Measurements from ENCODE around the gene MPO. TPM values are rescaled to one million over a fixed set of nuclear protein-coding genes. Genes with fewer than 3 reads are reported as not detected.

MPO gene
- polyA plus RNA-seq, 3 donors: 4.2 to 7.5 (median 6.0) TPM

- H3K27ac ChIP-seq (ENCODE audit: low read depth in 1 of 2, low read length in 2 of 2): no peak overlapping the region
- 65% methylated on average over 2 of the region's 4 CpGs for WGBS (ENCODE audit: insufficient coverage)
- Mint-ChIP-seq H3K4me3 (no peak overlapping the region), H3K27me3 (ENCODE audit: low read depth in 3 of 3) (peaks cover 34 to 51% (median 36%) of the 10 kb centered on the region in 3 donors), H3K4me1 (peaks cover 47% of the 10 kb centered on the region), H3K9me3 (peaks cover 0 to 15% (median 2%) of the 10 kb centered on the region in 7 donors), H3K27ac (no peak overlapping the region), H3K36me3 (peaks cover 13 to 25% of the 10 kb centered on the region in 2 donors)
- DNase-seq: no peak
- H3K9me3 ChIP-seq (replicated peaks in 1 of 2; ENCODE audit: control insufficient read depth in 1 of 2, insufficient read depth in 1 of 2, low read length in 2 of 2): no peaks in the 10 kb centered on the region
- no peaks in the 10 kb centered on the region for H4K20me1 ChIP-seq (ENCODE audit: insufficient read depth, low read length)
- no peak overlapping the region for H3K4me2 ChIP-seq (replicated peaks; ENCODE audit: extremely low read depth, low read length, poor library complexity, severe bottlenecking)
- peaks cover 23 to 31% of the 10 kb centered on the region in 2 donors for H3K27me3 ChIP-seq (ENCODE audit: control insufficient read depth in 2 of 2, insufficient read depth in 2 of 2, low read length in 2 of 2)
- H3K4me1 ChIP-seq (ENCODE audit: control insufficient read depth in 1 of 2, insufficient read depth in 2 of 2, low read length in 2 of 2): peaks cover 30 to 32% of the 10 kb centered on the region in 2 donors
- no peak overlapping the region for H2AFZ ChIP-seq (ENCODE audit: insufficient read depth, low read depth, low read length, poor library complexity, severe bottlenecking)
- H3K36me3 ChIP-seq (replicated peaks in 1 of 2; ENCODE audit: control insufficient read depth in 1 of 2, insufficient read depth in 2 of 2, low read length in 2 of 2): no peaks in the 10 kb centered on the region
- intact Hi-C loops (cut with micrococcal nuclease): no loop called here
- peaks cover 12% of the 10 kb centered on the region for H3K79me2 ChIP-seq (ENCODE audit: insufficient read depth, low read length)
- no peak overlapping the region for H3K9ac ChIP-seq (ENCODE audit: insufficient read depth, low read length, poor library complexity, severe bottlenecking)
- TF ChIP-seq CTCF (IDR thresholded peaks at IDR 0.05): no peak
- no peak overlapping the region for H3K4me3 ChIP-seq (replicated peaks in 1 of 3; ENCODE audit: low read depth in 2 of 3, low read length in 3 of 3)
Observed at GRCh38 chr17:58265271-58265670, 15.5 kb downstream of the MPO start.

- peaks cover 8% of the 10 kb centered on the region for H3K79me2 ChIP-seq (ENCODE audit: insufficient read depth, low read length)
- peaks cover 0 to 15% (median 2%) of the 10 kb centered on the region in 7 donors for H3K9me3 Mint-ChIP-seq
- no peak for TF ChIP-seq CTCF (IDR thresholded peaks at IDR 0.05)
- DNase-seq: no peak
- peaks cover 39% of the 10 kb centered on the region for H3K4me1 Mint-ChIP-seq
- H3K4me3 Mint-ChIP-seq: peak overlapping the region in 1 of 2 donors; percentile 40
- no peaks in the 10 kb centered on the region for H3K9me3 ChIP-seq (replicated peaks in 1 of 2; ENCODE audit: control insufficient read depth in 1 of 2, insufficient read depth in 1 of 2, low read length in 2 of 2)
- intact Hi-C loops (cut with micrococcal nuclease): no loop called here
- H3K4me3 ChIP-seq (replicated peaks in 1 of 3; ENCODE audit: low read depth in 2 of 3, low read length in 3 of 3): no peak overlapping the region
- peaks cover 41 to 57% (median 43%) of the 10 kb centered on the region in 3 donors for H3K27me3 Mint-ChIP-seq (ENCODE audit: low read depth in 3 of 3)
- H4K20me1 ChIP-seq (ENCODE audit: insufficient read depth, low read length): no peaks in the 10 kb centered on the region
- peaks cover 23 to 25% of the 10 kb centered on the region in 2 donors for H3K4me1 ChIP-seq (ENCODE audit: control insufficient read depth in 1 of 2, insufficient read depth in 2 of 2, low read length in 2 of 2)
- H3K36me3 ChIP-seq (replicated peaks in 1 of 2; ENCODE audit: control insufficient read depth in 1 of 2, insufficient read depth in 2 of 2, low read length in 2 of 2): no peaks in the 10 kb centered on the region
- H3K4me2 ChIP-seq (replicated peaks; ENCODE audit: extremely low read depth, low read length, poor library complexity, severe bottlenecking): no peak overlapping the region
- H2AFZ ChIP-seq (ENCODE audit: insufficient read depth, low read depth, low read length, poor library complexity, severe bottlenecking): no peak overlapping the region
- H3K27ac ChIP-seq (ENCODE audit: low read depth in 1 of 2, low read length in 2 of 2): no peak overlapping the region
- H3K27ac Mint-ChIP-seq: no peak overlapping the region
- H3K27me3 ChIP-seq (ENCODE audit: control insufficient read depth in 2 of 2, insufficient read depth in 2 of 2, low read length in 2 of 2): peaks cover 26 to 39% of the 10 kb centered on the region in 2 donors
- 86% methylated on average over 4 of the region's 6 CpGs for WGBS (ENCODE audit: insufficient coverage)
- H3K9ac ChIP-seq (ENCODE audit: insufficient read depth, low read length, poor library complexity, severe bottlenecking): no peak overlapping the region
- peaks cover 10 to 23% of the 10 kb centered on the region in 2 donors for H3K36me3 Mint-ChIP-seq
Observed at GRCh38 chr17:58264407-58265103, 16.2 kb downstream of the MPO start.

Data from CD14-positive monocyte (primary cell).